HEK293 (cell line): ENCODE measurements around the gene MARF1.
"Not testable (repeated sequence)": the region's sequence is repeated elsewhere in the genome, so short reads cannot be mapped to it uniquely, and the experiment has no call there.

ENCODE experiments used
- CTCF ChIA-PET: fragments of 350-600 bp; formaldehyde crosslinking; extraction: SDS; loops from one replicate; lab custom pipeline; 2021; ENCODE audit warnings: antibody characterized with exemption; lab: Yijun Ruan, JAX
- POLR2A ChIA-PET: fragments of 300-600 bp; formaldehyde crosslinking; extraction: SDS; loops from one replicate; lab custom pipeline; 2020; ENCODE audit warnings: antibody characterized with exemption, inconsistent platforms; lab: Yijun Ruan, JAX
- H3K27ac ChIP-seq: fragments of 200-500 bp; sonication (Bioruptor generic); 2 replicates; pipeline ENCODE4 v1.5.1; 2014; ENCODE audit warnings: low read depth, low read length, control low read depth, inconsistent platforms; ENCODE audit errors: extremely low read depth
- H3K36me3 ChIP-seq, 2 experiments: fragments of 200-500 bp in 1 of 2; sonication (Bioruptor generic) in 1 of 2; 1 replicate in 1 of 2; 2 replicates in 1 of 2; pipeline ENCODE4 v1.5.1; 2014 to 2017; ENCODE audit warnings: inconsistent platforms in 2 of 2, low read length in 2 of 2; ENCODE audit not compliant: control insufficient read depth in 2 of 2, insufficient read depth in 1 of 2
- H3K4me1 ChIP-seq: fragments of 200-500 bp; sonication (Bioruptor generic); 2 replicates; pipeline ENCODE4 v1.5.1; 2014; ENCODE audit warnings: mild to moderate bottlenecking, low read length, inconsistent platforms; ENCODE audit not compliant: control insufficient read depth, insufficient read depth
- H3K4me3 ChIP-seq: 2 replicates; pipeline ENCODE4 v1.5.1; 2011; ENCODE audit warnings: low read depth, mild to moderate bottlenecking, control low read depth, low read length, moderate library complexity
- H3K9me3 ChIP-seq: fragments of 200-500 bp; sonication (Bioruptor generic); 2 replicates; pipeline ENCODE4 v1.5.1; 2014; ENCODE audit warnings: low read depth, low read length, inconsistent platforms; ENCODE audit not compliant: control insufficient read depth, insufficient read depth
- HOXD13 ChIP-seq: sonication (generic); formaldehyde crosslinking; IDR thresholded peaks from 2 replicates; pipeline ENCODE4 v1.8.0; 2022; ENCODE audit warnings: missing genetic modification reagents, borderline replicate concordance
- INSM2 ChIP-seq: fragments of 450-650 bp; formaldehyde crosslinking; IDR thresholded peaks from 2 replicates; pipeline ENCODE4 v1.5.1; 2016; ENCODE audit warnings: missing biosample characterization, missing genetic modification characterization
- KLF10 ChIP-seq: fragments of 450-650 bp; IDR thresholded peaks from 2 replicates; pipeline ENCODE4 v1.5.1; 2018; ENCODE audit warnings: missing biosample characterization, mild to moderate bottlenecking, missing genetic modification characterization
- PATZ1 ChIP-seq: fragments of 450-650 bp; formaldehyde crosslinking; IDR thresholded peaks from 2 replicates; pipeline ENCODE4 v1.5.1; 2016; ENCODE audit warnings: missing biosample characterization, missing genetic modification characterization
- SETDB1 ChIP-seq: IDR thresholded peaks from one replicate; pipeline ENCODE4 v1.6.1; 2017; ENCODE audit warnings: mild to moderate bottlenecking, low read length, moderate library complexity, mixed read lengths; ENCODE audit not compliant: insufficient read length
- ZBTB17 ChIP-seq: fragments of 450-650 bp; formaldehyde crosslinking; IDR thresholded peaks from 2 replicates; pipeline ENCODE4 v1.5.1; 2016; ENCODE audit warnings: missing biosample characterization, missing genetic modification characterization
- ZBTB49 ChIP-seq: fragments of 450-650 bp; formaldehyde crosslinking; IDR thresholded peaks from 2 replicates; pipeline ENCODE4 v1.5.1; 2016; ENCODE audit warnings: missing biosample characterization, missing genetic modification characterization, low read depth
- ZNF174 ChIP-seq: fragments of 450-650 bp; formaldehyde crosslinking; IDR thresholded peaks from 2 replicates; pipeline ENCODE4 v1.5.0; 2017; ENCODE audit warnings: missing biosample characterization, mild to moderate bottlenecking, missing genetic modification characterization
- ZNF19 ChIP-seq: fragments of 450-650 bp; formaldehyde crosslinking; IDR thresholded peaks from 2 replicates; pipeline ENCODE4; 2016; ENCODE audit warnings: missing biosample characterization, missing genetic modification characterization, low read depth
- ZNF302 ChIP-seq: fragments of 450-650 bp; formaldehyde crosslinking; IDR thresholded peaks from 2 replicates; pipeline ENCODE4 v1.5.1; 2016; ENCODE audit warnings: missing biosample characterization, missing genetic modification characterization, low read depth
- ZNF37A ChIP-seq: fragments of 450-650 bp; IDR thresholded peaks from 2 replicates; pipeline ENCODE4 v1.5.1; 2018; ENCODE audit warnings: missing biosample characterization, missing genetic modification characterization
- ZNF391 ChIP-seq: fragments of 450-650 bp; formaldehyde crosslinking; IDR thresholded peaks from 2 replicates; pipeline ENCODE4 v1.5.1; 2016; ENCODE audit warnings: low read depth, missing biosample characterization, missing genetic modification characterization, borderline replicate concordance
- ZNF404 ChIP-seq: fragments of 450-650 bp; formaldehyde crosslinking; IDR thresholded peaks from 2 replicates; pipeline ENCODE4 v1.5.1; 2017; ENCODE audit warnings: missing biosample characterization, missing genetic modification characterization
- ZNF416 ChIP-seq: fragments of 450-650 bp; formaldehyde crosslinking; IDR thresholded peaks from 2 replicates; pipeline ENCODE4 v1.5.1; 2016; ENCODE audit warnings: missing biosample characterization, missing genetic modification characterization
- ZNF518A ChIP-seq: fragments of 450-650 bp; formaldehyde crosslinking; conservative IDR thresholded peaks from 2 replicates; pipeline ENCODE4 v1.5.1; 2016; ENCODE audit warnings: low read depth, missing biosample characterization, missing genetic modification characterization
- ZNF580 ChIP-seq: fragments of 450-650 bp; formaldehyde crosslinking; IDR thresholded peaks from 2 replicates; pipeline ENCODE4 v1.5.1; 2016; ENCODE audit warnings: missing biosample characterization, missing genetic modification characterization
- ZNF747 ChIP-seq: fragments of 450-650 bp; formaldehyde crosslinking; IDR thresholded peaks from 2 replicates; pipeline ENCODE4 v1.5.1; 2016; ENCODE audit warnings: missing biosample characterization, missing genetic modification characterization
- ZNF768 ChIP-seq: fragments of 450-650 bp; formaldehyde crosslinking; IDR thresholded peaks from 2 replicates; pipeline ENCODE4 v1.5.1; 2018; ENCODE audit warnings: missing biosample characterization, mild to moderate bottlenecking, missing genetic modification characterization
- ZSCAN4 ChIP-seq: fragments of 450-650 bp; formaldehyde crosslinking; IDR thresholded peaks from 2 replicates; pipeline ENCODE4 v1.5.1; 2017; ENCODE audit warnings: missing biosample characterization, missing genetic modification characterization

The MARF1 gene

GRCh38 chr16:15672514-15673167, 29.7 kb upstream of the MARF1 start (continued):
- no peak for TF ChIP-seq ZNF747 (tag by site-specific recombination)
- no peak for TF ChIP-seq ZNF174
- no peak; the same call in 1 of the 2 replicates for TF ChIP-seq ZNF391 (tag by site-specific recombination)
- no peak for TF ChIP-seq ZNF404 (tag by site-specific recombination)
- peak; percentile 87 for TF ChIP-seq ZBTB17
- peak; percentile 87 for TF ChIP-seq KLF10 (tag by site-specific recombination)
- no peak for TF ChIP-seq ZNF518A
- no peak for TF ChIP-seq ZNF580
- TF ChIP-seq ZNF768 (tag by site-specific recombination), result no peak
- peak; percentile 95 for TF ChIP-seq PATZ1 (tag by site-specific recombination)
- TF ChIP-seq ZNF302 (tag by site-specific recombination), result no peak
- no peak for TF ChIP-seq SETDB1
- no peak for TF ChIP-seq ZBTB49 (tag by site-specific recombination)
- TF ChIP-seq HOXD13, result no peak
- no peak for TF ChIP-seq ZNF19
- no peak for TF ChIP-seq ZNF416 (tag by site-specific recombination)
- no peak for TF ChIP-seq ZSCAN4 (tag by site-specific recombination)
- no peak for TF ChIP-seq ZNF37A (tag by site-specific recombination)
- TF ChIP-seq INSM2 (tag by site-specific recombination), result no peak; the same call in 1 of the 2 replicates

- H3K4me1 ChIP-seq, H3K9me3 ChIP-seq, H3K4me3 ChIP-seq: not testable (repeated sequence)
- H3K27ac ChIP-seq, result peak overlapping the region; percentile 68
- POLR2A ChIA-PET, result interaction anchor here (1.2 kb wide), 1 partner anchor 19 kb away, joined by 3 read pairs; no protein-coding TSS in a partner anchor
- CTCF ChIA-PET, result interaction anchor here (0.8 to 1.7 kb wide), 4 partner anchors 11 to 245 kb away, joined by 3 to 5 read pairs (median 4); no protein-coding TSS in a partner anchor
- H3K36me3 ChIP-seq, result peaks cover 15 to 52% of the 10 kb centered on the region in 2 experiments; a peak in 2 of 3 replicates
Observed at GRCh38 chr16:15672127-15672513, 29.2 kb upstream of the MARF1 start.
